K562 (cell line): ENCODE data around the gene UGT1A10. TPM values are rescaled to one million over a fixed set of nuclear protein-coding genes. Genes with fewer than 3 reads are reported as not detected.

Experiments used
- ATAC-seq: fragments of 200-7000 bp; cut with Tn5 transposase; 3 replicates; pipeline ENCODE4 v1.9.1; 2020; ENCODE audit warnings: moderate library complexity
- BruUV-seq: library from RNA; stranded (reverse); fragments of 400-500 nt; replicated peaks from 2 replicates; lab custom pipeline; 2021; lab: Mats Ljungman, UMichigan
- CTCF ChIA-PET: fragments of 300-600 bp; formaldehyde crosslinking; extraction: SDS; loops from one replicate; lab custom pipeline; 2021; ENCODE audit warnings: low intra/inter-chr PET ratio; lab: Yijun Ruan, JAX
- POLR2A ChIA-PET: fragments of 300-600, 350-650 bp; sonication (Branson Sonifier 250); formaldehyde crosslinking; extraction: SDS; loops from one replicate; lab custom pipeline; 2021; ENCODE audit warnings: antibody characterized with exemption, inconsistent platforms; lab: Yijun Ruan, JAX
- DNase-seq, 4 experiments: peaks; one replicate each; pipeline versions ENCODE4 v3.0.0 to v3.0.0-alpha.2; 2011 to 2018; ENCODE audit warnings: low spot score in 3 of 4, mixed read lengths in 3 of 4; ENCODE audit errors: extremely low read depth in 1 of 4
- FAIRE-seq: peaks from 2 replicates; lab custom pipeline; 2011; peaks lifted over from hg19 to GRCh38; lab: Jason Lieb, UNC
- H2AFZ ChIP-seq: 2 replicates; pipeline ENCODE4 v1.6.0; 2011; ENCODE audit warnings: low read depth, low read length, control low read depth, inconsistent platforms
- H3K27ac ChIP-seq: fragments of 200-600 bp; 3 replicates; pipeline ENCODE4 v1.8.0; 2011; ENCODE audit warnings: low read depth, mild to moderate bottlenecking, control low read depth, inconsistent platforms, low read length, moderate library complexity, mixed read lengths; ENCODE audit errors: extremely low read depth
- H3K27me3 ChIP-seq, 2 experiments: fragments of 300-600 bp in 1 of 2; 2 replicates in 1 of 2; 3 replicates in 1 of 2; pipeline versions ENCODE4 v1.6.0 to v1.8.0; 2011; ENCODE audit warnings: inconsistent platforms in 2 of 2, low read length in 2 of 2, mild to moderate bottlenecking in 1 of 2, mixed read lengths in 1 of 2, moderate library complexity in 1 of 2; ENCODE audit not compliant: control insufficient read depth in 2 of 2, insufficient read depth in 2 of 2
- H3K36me3 ChIP-seq: fragments of 300-600 bp; 3 replicates; pipeline ENCODE4 v1.8.0; 2011; ENCODE audit warnings: mild to moderate bottlenecking, low read length, inconsistent platforms; ENCODE audit not compliant: control insufficient read depth, insufficient read depth
- H3K4me1 ChIP-seq, 2 experiments: fragments of 200-600 bp in 1 of 2; replicated peaks in 1 of 2; 2 replicates in 1 of 2; 3 replicates in 1 of 2; pipeline versions ENCODE4 v1.5.1 to v1.8.0; 2011; ENCODE audit warnings: inconsistent platforms in 2 of 2, low read length in 2 of 2, mild to moderate bottlenecking in 1 of 2, mixed read lengths in 1 of 2, moderate library complexity in 1 of 2; ENCODE audit not compliant: control insufficient read depth in 2 of 2, insufficient read depth in 2 of 2
- H3K4me2 ChIP-seq: 2 replicates; pipeline ENCODE4 v1.6.1; 2011; ENCODE audit warnings: low read length, control low read depth, inconsistent platforms, mixed read lengths; ENCODE audit not compliant: insufficient read depth
- H3K4me3 ChIP-seq: fragments of 200-600 bp; sonication (generic), shearing (Covaris generic); 2 replicates; pipeline ENCODE4 v1.5.1; 2016; ENCODE audit warnings: control low read depth, inconsistent platforms
- H3K79me2 ChIP-seq: fragments of 200-600 bp; 3 replicates; pipeline ENCODE4 v1.8.0; 2011; ENCODE audit warnings: low read length, inconsistent platforms; ENCODE audit not compliant: control insufficient read depth, insufficient read depth
- H3K9ac ChIP-seq, 2 experiments: 2 replicates each; pipeline versions ENCODE4 v1.6.0 to v1.6.1; 2011; ENCODE audit warnings: low read depth in 2 of 2, low read length in 2 of 2, control low read depth in 1 of 2, inconsistent platforms in 1 of 2, mild to moderate bottlenecking in 1 of 2, mixed read lengths in 1 of 2; ENCODE audit not compliant: insufficient read depth in 1 of 2
- H3K9me1 ChIP-seq: one replicate; pipeline ENCODE4 v1.6.0; 2011; ENCODE audit warnings: inconsistent platforms, mild to moderate bottlenecking, low read length, moderate library complexity; ENCODE audit not compliant: control insufficient read depth, insufficient read depth
- H3K9me3 ChIP-seq: replicated peaks from 2 replicates; pipeline ENCODE4 v1.5.1; 2011; ENCODE audit warnings: low read depth, low read length, inconsistent platforms; ENCODE audit not compliant: control insufficient read depth, insufficient read depth
- H4K20me1 ChIP-seq: replicated peaks from 2 replicates; pipeline ENCODE4 v1.6.1; 2011; ENCODE audit warnings: low read length, inconsistent platforms, mixed read lengths; ENCODE audit not compliant: control insufficient read depth, insufficient read depth
- CLOCK ChIP-seq: fragments of 250-450 bp; sonication (Bioruptor Pico); IDR thresholded peaks from 2 replicates; pipeline ENCODE4 v1.4.0; 2020; ENCODE audit warnings: mild to moderate bottlenecking, moderate library complexity, borderline replicate concordance
- KDM1A ChIP-seq, 2 experiments: fragments of 450-650 bp; IDR thresholded peaks; 2 replicates each; pipeline ENCODE4 v1.6.1; 2016; ENCODE audit warnings: mild to moderate bottlenecking in 2 of 2
- TEAD4 ChIP-seq, 2 experiments: sonication (generic) in 1 of 2; formaldehyde crosslinking in 1 of 2; IDR thresholded peaks; 2 replicates each; pipeline versions ENCODE4 v1.6.1 to v1.8.0; 2012 to 2022; ENCODE audit warnings: borderline replicate concordance in 1 of 2, inconsistent platforms in 1 of 2, low read length in 1 of 2, mild to moderate bottlenecking in 1 of 2, missing genetic modification reagents in 1 of 2
- USF2 ChIP-seq: sonication (generic); formaldehyde crosslinking; IDR thresholded peaks from 2 replicates; pipeline ENCODE4 v1.5.0; 2020; ENCODE audit warnings: missing genetic modification reagents
- ZBTB40 ChIP-seq, 2 experiments: fragments of 450-650 bp in 1 of 2; sonication (generic) in 1 of 2; formaldehyde crosslinking in 1 of 2; IDR thresholded peaks; 2 replicates each; pipeline versions ENCODE4 v1.7.1 to v1.9.0; 2016 to 2022; ENCODE audit warnings: inconsistent platforms in 1 of 2, mild to moderate bottlenecking in 1 of 2, missing genetic modification reagents in 1 of 2
- ZKSCAN8 ChIP-seq: fragments of 200-800 bp; sonication (Bioruptor generic); IDR thresholded peaks from 2 replicates; pipeline ENCODE4 v1.6.1; 2016; ENCODE audit warnings: missing genetic modification characterization, missing compliant biosample characterization
- WGBS: fragments of 100-300 bp; shearing (Covaris generic); methylation state at CpG from one replicate; pipeline ENCODE4 v1.1.6; 2016; ENCODE audit warnings: low coverage, mixed read lengths; ENCODE audit not compliant: insufficient coverage; ENCODE audit errors: missing lambda C conversion rate; 5-methylcytosine and 5-hydroxymethylcytosine counted together
- in situ Hi-C: fragments of 300-500 bp; cut with MboI; formaldehyde crosslinking; loops from 4 replicates; pipeline ENCODE4 v1.15.0; 2018; ENCODE audit warnings: inconsistent platforms, mixed read lengths
- intact Hi-C: fragments of 100-400 bp; cut with micrococcal nuclease; formaldehyde crosslinking; loops from 2 replicates; pipeline ENCODE4 v1.14.2; 2022
- polyA plus RNA-seq, 8 experiments: library from polyadenylated mRNA; depleted of rRNA in 4 of 8; stranded (reverse) in 5 of 8; unstranded in 3 of 8; fragments of >200 nt; fragmentation: Nextera tagmentation in 2 of 8; fragmentation: Illumina TruSeq in 1 of 8; extraction: Ambion mirVana in 2 of 8; extraction: Trizol in 1 of 8; gene quantifications; 2 replicates each; pipeline versions ENCODE4 v1.2.1 to v1.2.3, GENCODE V29; 2011 to 2014; ENCODE audit warnings: inconsistent platforms in 1 of 8, missing spikeins in 1 of 8
- total RNA-seq, 7 experiments: library from RNA; depleted of rRNA in 6 of 7; stranded (reverse); fragments of >200 nt in 6 of 7; fragmentation: Illumina TruSeq in 2 of 7; extraction: Trizol in 2 of 7; gene quantifications; 2 replicates each; pipeline versions ENCODE4 v1.2.1 to v1.2.3, GENCODE V29; 2011 to 2021; ENCODE audit warnings: low replicate concordance in 1 of 7

Gene UGT1A10
- total and polyA plus RNA-seq, 9 of the 15 experiments (the other 6 are each of a cell fraction or from before 2014, with no cell fraction given) = not detected

- TF ChIP-seq CLOCK (CRISPR knock-in tag) = no peak
- TF ChIP-seq TEAD4 (IDR thresholded peaks at IDR 0.05; ENCODE audit: low read length) = no peak
- no peak for TF ChIP-seq TEAD4 (CRISPR knock-in tag; IDR thresholded peaks at IDR 0.05; ENCODE audit: borderline replicate concordance)
Observed at GRCh38 chr2:233794128-233794658, 157.9 kb downstream of the UGT1A10 start (continued).

- DNase-seq = no peak
- FAIRE-seq = no peak
- H3K4me1 ChIP-seq = no peaks in the 10 kb centered on the region; a peak in 1 of 5 replicates
- H2AFZ ChIP-seq = no peak overlapping the region
- intact Hi-C loops = no loop called here
- H3K9me1 ChIP-seq = no peaks in the 10 kb centered on the region
- ChIA-PET POLR2A (no interaction called here), CTCF (no interaction called here)
- WGBS = 9% methylated on average over 9 of the region's 13 CpGs
- no peak overlapping the region for H3K4me2 ChIP-seq
- no TSS peak for BruUV-seq
- no peak overlapping the region for H3K4me3 ChIP-seq
- no peak for ATAC-seq
- H3K79me2 ChIP-seq = no peaks in the 10 kb centered on the region
- H3K9me3 ChIP-seq = no peaks in the 10 kb centered on the region
- no peak overlapping the region for H3K9ac ChIP-seq
- in situ Hi-C loops = no loop called here
- H3K27me3 ChIP-seq = peaks cover 0 to 38% of the 10 kb centered on the region in 2 experiments; a peak in 2 of 5 replicates
- no peaks in the 10 kb centered on the region for H4K20me1 ChIP-seq
- H3K27ac ChIP-seq = no peak overlapping the region
- H3K36me3 ChIP-seq = no peaks in the 10 kb centered on the region
- TF ChIP-seq KDM1A (IDR thresholded peaks at IDR 0.05) (no peak), USF2 (no peak), ZKSCAN8 (CRISPR knock-in tag) (no peak), ZBTB40 (IDR thresholded peaks at IDR 0.05) (no peak), ZBTB40 (CRISPR knock-in tag; IDR thresholded peaks at IDR 0.05) (no peak)
Observed at GRCh38 chr2:233795735-233796171, 159.5 kb downstream of the UGT1A10 start.
